Measurements from ENCODE around the gene MARS1. TPM values are rescaled to one million over a fixed set of nuclear protein-coding genes. Genes with fewer than 3 reads are reported as not detected.
A peak's percentile ranks its signal among the peaks of the same experiment; 100 is the strongest.

Gene MARS1
- total and polyA plus RNA-seq, 5 donors from 2014 or later: 71.9 to 219 (median 83.2) TPM

DNA sequence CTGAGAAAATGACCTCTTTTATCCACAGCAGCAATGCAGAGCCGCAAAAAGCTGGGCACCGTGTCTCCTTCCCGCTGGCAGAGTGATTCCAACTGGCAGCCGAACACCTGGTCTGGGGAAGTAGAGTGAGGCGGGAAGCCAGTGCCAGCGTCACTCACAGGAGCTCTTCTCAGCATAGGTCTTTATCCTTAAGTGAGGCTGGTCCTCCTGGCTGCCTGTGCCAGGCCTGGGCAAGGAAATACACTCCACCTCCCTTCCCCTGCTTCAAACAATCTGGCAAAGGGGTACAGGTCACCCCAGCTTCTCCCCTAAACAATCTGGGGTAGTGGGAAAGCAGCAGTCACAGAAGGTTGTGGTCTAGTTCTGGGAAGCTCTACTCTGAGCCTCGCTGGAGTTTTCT, 13.0 kb upstream of the MARS1 start:
- peak overlapping the region; percentile 43 for H3K4me3 ChIP-seq (ENCODE audit: low read depth, low read length)
- ATAC-seq (ENCODE audit: low read depth in 2 of 2) (no peak), DNase-seq (no peak)
- H3K27me3 Mint-ChIP-seq: no peaks in the 10 kb centered on the region
- H3K9me3 Mint-ChIP-seq: no peaks in the 10 kb centered on the region
- peak overlapping the region; percentile 82 to 89 (median 86) for H3K4me3 Mint-ChIP-seq
- H3K4me1 Mint-ChIP-seq: peaks cover 11 to 81% (median 59%) of the 10 kb centered on the region in 4 donors
- no peak overlapping the region for H3K27ac ChIP-seq (ENCODE audit: insufficient read depth, low read length, poor library complexity, severe bottlenecking)
- H3K27me3 ChIP-seq (ENCODE audit: control insufficient read depth, insufficient read depth, low read length): no peaks in the 10 kb centered on the region
- no peaks in the 10 kb centered on the region for H3K9me3 ChIP-seq (ENCODE audit: control insufficient read depth in 2 of 2, low read length in 2 of 2)
- peaks cover 46% of the 10 kb centered on the region for H3K36me3 Mint-ChIP-seq
- peaks cover 80% of the 10 kb centered on the region for H3K4me1 ChIP-seq (ENCODE audit: control insufficient read depth, insufficient read depth, low read length, poor library complexity, severe bottlenecking)
- peaks cover 54% of the 10 kb centered on the region for H3K36me3 ChIP-seq (ENCODE audit: control insufficient read depth, insufficient read depth, low read length)
- peak overlapping the region; percentile 83 to 97 (median 88) for H3K27ac Mint-ChIP-seq

DNA sequence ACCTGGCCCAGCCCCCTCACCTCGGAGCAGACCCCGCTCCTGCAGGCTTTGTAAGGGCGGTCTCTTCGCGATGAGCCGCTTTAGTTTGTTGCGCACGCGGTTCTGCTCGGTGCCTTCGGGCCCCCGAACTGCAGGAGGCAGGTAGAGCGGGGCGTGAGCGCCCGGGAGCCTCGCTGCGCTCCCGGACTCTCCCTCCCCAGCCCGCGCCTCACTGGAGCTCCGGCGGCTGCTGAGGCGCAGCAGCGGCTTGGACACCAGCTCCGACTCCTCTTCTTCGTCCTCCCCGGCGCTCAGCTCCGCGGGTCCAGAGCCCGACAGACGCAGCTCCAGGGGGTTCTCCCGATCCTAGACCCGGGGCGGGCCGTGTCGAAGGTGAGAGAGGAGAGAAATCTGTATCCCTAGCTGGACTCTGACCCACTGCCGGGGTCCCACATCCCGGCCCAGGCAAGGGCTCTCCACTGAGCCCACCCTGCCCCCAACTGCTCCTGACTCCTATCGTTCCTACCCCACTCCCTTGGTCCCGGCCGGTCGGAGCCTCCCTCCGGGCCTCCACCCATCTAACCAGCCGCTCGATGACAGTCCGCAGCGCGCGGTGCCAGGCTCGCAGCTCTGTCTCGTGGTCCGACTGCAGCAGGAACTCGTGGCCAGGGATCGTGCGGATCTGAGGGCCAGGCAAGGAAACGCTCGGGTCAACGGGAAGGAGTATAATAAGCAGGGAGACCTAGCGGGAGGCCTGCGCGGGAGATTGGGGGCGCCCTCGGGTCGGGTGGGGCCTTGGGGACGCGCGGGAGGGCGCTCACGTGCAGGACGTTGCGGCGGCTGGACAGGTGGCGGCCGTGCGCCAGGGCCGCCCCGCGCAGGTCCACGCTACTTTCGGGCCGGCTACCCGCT, 12.4 kb upstream of the MARS1 start:
- no peak for DNase-seq
- peak overlapping the region; percentile 93 for H3K4me3 ChIP-seq (ENCODE audit: low read depth, low read length)
- H3K36me3 ChIP-seq (ENCODE audit: control insufficient read depth, insufficient read depth, low read length): peaks cover 49% of the 10 kb centered on the region
- H3K27me3 ChIP-seq (ENCODE audit: control insufficient read depth, insufficient read depth, low read length): no peaks in the 10 kb centered on the region
- peaks cover 87% of the 10 kb centered on the region for H3K4me1 ChIP-seq (ENCODE audit: control insufficient read depth, insufficient read depth, low read length, poor library complexity, severe bottlenecking)
- peaks cover 46% of the 10 kb centered on the region for H3K36me3 Mint-ChIP-seq
- peaks cover 13 to 87% (median 64%) of the 10 kb centered on the region in 4 donors for H3K4me1 Mint-ChIP-seq
- no peaks in the 10 kb centered on the region for H3K9me3 Mint-ChIP-seq
- H3K27ac Mint-ChIP-seq: peak overlapping the region; percentile 79 to 99 (median 88)
- peak overlapping the region; percentile 97 for H3K27ac ChIP-seq (ENCODE audit: insufficient read depth, low read length, poor library complexity, severe bottlenecking)
- peak overlapping the region in 3 of 4 donors; percentile 90 to 100 (median 100) for H3K4me3 Mint-ChIP-seq
- H3K9me3 ChIP-seq (ENCODE audit: control insufficient read depth in 2 of 2, low read length in 2 of 2): no peaks in the 10 kb centered on the region
- H3K27me3 Mint-ChIP-seq: no peaks in the 10 kb centered on the region
- no peak for ATAC-seq (ENCODE audit: low read depth in 2 of 2)

DNA sequence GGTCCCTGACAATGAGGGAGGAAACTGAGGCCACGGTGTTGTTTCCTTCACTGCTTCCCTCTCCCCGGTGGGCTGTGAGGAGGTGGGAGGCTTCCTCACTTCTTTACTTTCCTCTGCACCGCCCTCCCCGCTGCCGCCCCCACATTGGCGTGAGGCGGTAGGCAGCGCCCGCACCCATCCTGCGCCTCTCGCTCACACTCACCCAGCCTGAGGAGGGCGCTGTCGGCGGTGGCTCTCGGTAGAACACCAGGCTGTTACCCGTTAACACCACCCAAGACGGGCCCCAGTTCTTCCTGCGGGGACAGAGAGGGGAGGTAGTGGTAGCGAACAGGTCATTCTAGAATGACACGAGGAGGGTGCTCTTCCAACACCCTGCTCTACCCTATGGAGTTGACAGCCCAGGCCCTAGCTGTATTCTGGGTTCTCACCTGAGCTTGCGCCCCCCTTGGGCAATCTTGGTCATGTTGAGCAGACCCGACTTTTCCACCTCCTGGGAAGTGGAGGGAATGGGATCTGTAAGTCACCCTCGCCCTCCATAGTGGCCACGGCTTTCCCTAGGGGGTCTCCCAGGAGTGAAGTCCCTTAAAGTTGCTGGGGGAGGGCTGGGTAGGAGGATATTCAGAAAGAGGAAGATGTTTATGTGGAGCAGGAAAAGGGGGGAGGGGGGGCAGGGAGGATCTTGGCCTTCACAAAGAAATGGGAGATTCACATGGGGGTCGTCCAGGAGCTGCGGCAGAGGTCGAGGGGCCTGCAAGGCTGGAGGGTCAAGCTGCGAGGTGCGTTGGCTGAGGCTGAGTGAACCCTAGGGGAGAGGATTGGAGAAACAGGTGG, 11.5 kb upstream of the MARS1 start:
- Mint-ChIP-seq H3K36me3 (peaks cover 42% of the 10 kb centered on the region), H3K27ac (peak overlapping the region; percentile 99 to 100 (median 99)), H3K9me3 (no peaks in the 10 kb centered on the region), H3K4me3 (peak overlapping the region; percentile 90 to 100 (median 100)), H3K27me3 (no peaks in the 10 kb centered on the region), H3K4me1 (peaks cover 17 to 89% (median 69%) of the 10 kb centered on the region in 4 donors)
- Histone ChIP-seq H3K27ac (ENCODE audit: insufficient read depth, low read length, poor library complexity, severe bottlenecking) (peak overlapping the region; percentile 97), H3K27me3 (ENCODE audit: control insufficient read depth, insufficient read depth, low read length) (no peaks in the 10 kb centered on the region), H3K9me3 (ENCODE audit: control insufficient read depth in 2 of 2, low read length in 2 of 2) (no peaks in the 10 kb centered on the region), H3K4me1 (ENCODE audit: control insufficient read depth, insufficient read depth, low read length, poor library complexity, severe bottlenecking) (peaks cover 94% of the 10 kb centered on the region), H3K36me3 (ENCODE audit: control insufficient read depth, insufficient read depth, low read length) (peaks cover 40% of the 10 kb centered on the region), H3K4me3 (ENCODE audit: low read depth, low read length) (peak overlapping the region; percentile 93)
- DNase-seq: peak; percentile 38 to 77 (median 59)
- peak in 1 of 2 donors; percentile 33 for ATAC-seq (ENCODE audit: low read depth in 2 of 2)

DNA sequence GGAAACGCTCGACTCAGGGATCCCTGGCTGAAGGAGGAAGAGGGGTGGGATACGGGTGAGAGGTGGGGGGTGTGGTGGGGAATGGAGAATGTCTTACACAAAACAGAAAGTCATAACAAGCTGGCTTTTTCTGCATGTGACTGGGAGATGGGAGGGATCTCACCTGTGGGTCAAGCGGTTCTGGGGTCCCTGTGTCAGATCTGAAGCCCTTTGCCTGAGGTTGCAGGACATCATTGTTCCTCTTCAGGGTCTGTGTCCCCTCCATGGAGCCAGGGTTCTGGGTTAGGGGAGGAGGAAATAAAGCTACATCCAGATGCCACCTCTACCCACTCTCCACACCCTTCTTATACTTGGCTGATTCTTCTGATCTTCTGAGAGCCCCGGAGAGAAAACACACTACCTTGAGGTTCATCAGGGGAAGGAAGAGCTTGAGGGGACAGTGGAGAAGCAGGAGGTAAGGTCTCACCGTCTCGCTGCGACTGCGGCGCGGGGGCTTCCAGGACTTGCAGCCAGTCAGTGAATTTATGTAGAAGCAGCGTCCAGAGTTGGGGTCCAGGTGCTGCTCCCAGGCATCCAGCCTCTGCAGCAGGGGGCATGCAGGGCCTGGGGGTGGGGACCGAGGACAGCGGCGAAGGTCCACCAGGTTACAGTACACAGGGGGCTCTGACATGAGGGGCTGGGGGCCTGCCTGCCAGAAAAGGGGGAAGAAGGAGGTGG, 10.7 kb upstream of the MARS1 start:
- peaks cover 32% of the 10 kb centered on the region for H3K36me3 ChIP-seq (ENCODE audit: control insufficient read depth, insufficient read depth, low read length)
- ATAC-seq (ENCODE audit: low read depth in 2 of 2) (peak in 1 of 2 donors; percentile 17), DNase-seq (peak in 2 of 3 donors; percentile 42 to 67)
- peaks cover 42% of the 10 kb centered on the region for H3K36me3 Mint-ChIP-seq
- peaks cover 92% of the 10 kb centered on the region for H3K4me1 ChIP-seq (ENCODE audit: control insufficient read depth, insufficient read depth, low read length, poor library complexity, severe bottlenecking)
- H3K27ac Mint-ChIP-seq: peak overlapping the region; percentile 99 to 100 (median 99)
- no peaks in the 10 kb centered on the region for H3K27me3 ChIP-seq (ENCODE audit: control insufficient read depth, insufficient read depth, low read length)
- H3K4me1 Mint-ChIP-seq: peaks cover 17 to 89% (median 69%) of the 10 kb centered on the region in 4 donors
- H3K9me3 ChIP-seq (ENCODE audit: control insufficient read depth in 2 of 2, low read length in 2 of 2): no peaks in the 10 kb centered on the region
- no peaks in the 10 kb centered on the region for H3K9me3 Mint-ChIP-seq
- peak overlapping the region; percentile 93 for H3K4me3 ChIP-seq (ENCODE audit: low read depth, low read length)
- no peaks in the 10 kb centered on the region for H3K27me3 Mint-ChIP-seq
- H3K27ac ChIP-seq (ENCODE audit: insufficient read depth, low read length, poor library complexity, severe bottlenecking): peak overlapping the region; percentile 97
- H3K4me3 Mint-ChIP-seq: peak overlapping the region; percentile 90 to 100 (median 100)

DNA sequence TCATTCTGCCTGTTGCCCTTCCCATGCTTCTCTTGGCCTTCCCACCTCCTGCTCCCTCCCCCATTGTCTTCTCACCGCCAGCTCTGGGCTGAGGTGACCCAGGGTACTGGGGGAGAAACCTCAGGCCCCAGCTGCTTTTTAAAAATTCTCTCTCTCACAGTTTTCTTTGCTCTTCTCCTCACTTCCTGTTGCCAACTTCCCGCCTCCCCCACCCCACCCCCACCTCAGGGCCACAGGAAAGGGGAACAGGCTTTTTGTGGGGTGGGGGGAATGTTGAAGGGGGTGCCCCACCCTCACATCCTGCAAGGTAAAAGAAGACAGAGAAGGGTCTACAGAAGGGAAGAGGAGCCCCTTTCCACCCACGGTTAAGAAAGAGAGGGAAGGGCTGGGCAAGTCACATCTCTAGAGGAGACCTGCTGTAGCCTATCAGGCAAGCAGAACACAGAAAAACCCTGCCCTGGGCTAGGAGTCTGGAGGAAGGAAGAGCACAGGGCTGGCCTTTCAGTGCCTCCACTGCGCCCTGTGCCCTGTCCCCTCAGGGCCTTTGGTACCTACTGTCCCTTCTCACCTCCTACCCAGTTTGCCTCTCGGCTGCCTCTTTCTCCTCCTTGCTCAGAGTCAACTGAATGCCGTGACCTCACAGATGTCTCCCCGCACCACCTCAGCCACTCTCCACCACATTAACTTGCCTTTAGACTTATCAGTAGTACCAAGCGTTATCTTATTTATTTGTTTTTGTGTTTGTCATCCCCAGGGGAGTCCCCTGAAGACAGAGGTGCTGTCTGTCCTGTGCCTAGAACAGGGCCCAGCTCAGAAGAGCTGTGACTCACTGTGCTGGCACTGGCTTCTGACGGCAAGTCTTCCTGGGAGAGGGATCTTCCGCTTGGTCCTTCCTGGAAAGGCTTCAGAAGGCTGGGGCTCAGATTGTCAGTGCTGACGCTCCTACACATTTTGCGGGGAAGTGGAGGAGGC, 9.9 kb upstream of the MARS1 start:
- Histone ChIP-seq H3K36me3 (ENCODE audit: control insufficient read depth, insufficient read depth, low read length) (peaks cover 24% of the 10 kb centered on the region), H3K4me3 (ENCODE audit: low read depth, low read length) (peak overlapping the region; percentile 93), H3K4me1 (ENCODE audit: control insufficient read depth, insufficient read depth, low read length, poor library complexity, severe bottlenecking) (peaks cover 87% of the 10 kb centered on the region), H3K9me3 (ENCODE audit: control insufficient read depth in 2 of 2, low read length in 2 of 2) (no peaks in the 10 kb centered on the region), H3K27ac (ENCODE audit: insufficient read depth, low read length, poor library complexity, severe bottlenecking) (peak overlapping the region; percentile 97), H3K27me3 (ENCODE audit: control insufficient read depth, insufficient read depth, low read length) (no peaks in the 10 kb centered on the region)
- peaks cover 35% of the 10 kb centered on the region for H3K36me3 Mint-ChIP-seq
- H3K27me3 Mint-ChIP-seq: no peaks in the 10 kb centered on the region
- ATAC-seq (ENCODE audit: low read depth in 2 of 2) (peak; percentile 41 to 42), DNase-seq (peak; percentile 57 to 77 (median 59))
- H3K9me3 Mint-ChIP-seq: no peaks in the 10 kb centered on the region
- peak overlapping the region; percentile 99 to 100 (median 99) for H3K27ac Mint-ChIP-seq
- peak overlapping the region; percentile 90 to 100 (median 100) for H3K4me3 Mint-ChIP-seq
- H3K4me1 Mint-ChIP-seq: peaks cover 17 to 81% (median 64%) of the 10 kb centered on the region in 4 donors

DNA sequence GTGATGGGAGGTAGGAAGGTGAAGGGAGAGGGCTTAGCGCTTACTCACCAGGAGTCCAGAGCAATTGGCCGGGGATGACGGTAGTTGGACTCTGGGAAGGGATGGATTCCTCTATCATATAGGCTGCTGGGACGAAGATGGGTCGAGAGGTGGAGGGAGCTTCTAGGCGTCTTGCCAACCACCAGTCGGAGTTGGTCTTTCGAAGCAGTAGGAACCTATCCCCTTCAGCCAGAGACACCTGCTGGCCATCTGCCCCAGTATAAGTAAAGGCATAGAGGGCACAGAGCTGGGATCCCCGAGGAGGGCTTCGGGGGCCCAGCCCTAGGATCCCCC, 8.9 kb upstream of the MARS1 start:
- peak overlapping the region; percentile 90 to 100 (median 100) for H3K4me3 Mint-ChIP-seq
- Histone ChIP-seq H3K4me1 (ENCODE audit: control insufficient read depth, insufficient read depth, low read length, poor library complexity, severe bottlenecking) (peaks cover 79% of the 10 kb centered on the region), H3K27me3 (ENCODE audit: control insufficient read depth, insufficient read depth, low read length) (no peaks in the 10 kb centered on the region), H3K4me3 (ENCODE audit: low read depth, low read length) (peak overlapping the region; percentile 93), H3K27ac (ENCODE audit: insufficient read depth, low read length, poor library complexity, severe bottlenecking) (peak overlapping the region; percentile 97), H3K36me3 (ENCODE audit: control insufficient read depth, insufficient read depth, low read length) (peaks cover 16% of the 10 kb centered on the region), H3K9me3 (ENCODE audit: control insufficient read depth in 2 of 2, low read length in 2 of 2) (no peaks in the 10 kb centered on the region)
- no peaks in the 10 kb centered on the region for H3K9me3 Mint-ChIP-seq
- H3K36me3 Mint-ChIP-seq: peaks cover 33% of the 10 kb centered on the region
- H3K27ac Mint-ChIP-seq: peak overlapping the region; percentile 99 to 100 (median 99)
- no peaks in the 10 kb centered on the region for H3K27me3 Mint-ChIP-seq
- ATAC-seq (ENCODE audit: low read depth in 2 of 2) (no peak), DNase-seq (no peak)
- peaks cover 17 to 78% (median 58%) of the 10 kb centered on the region in 4 donors for H3K4me1 Mint-ChIP-seq
